ENCODE data around the gene SUPV3L1. TPM values are rescaled to one million over a fixed set of nuclear protein-coding genes. Genes with fewer than 3 reads are reported as not detected.
A peak's percentile ranks its signal among the peaks of the same experiment; 100 is the strongest.
"Not testable (repeated sequence)": the region's sequence is repeated elsewhere in the genome, so short reads cannot be mapped to it uniquely, and the experiment has no call there.

The SUPV3L1 gene
- 29.0 and 38.0 TPM in 2 replicates for total RNA-seq

DNA sequence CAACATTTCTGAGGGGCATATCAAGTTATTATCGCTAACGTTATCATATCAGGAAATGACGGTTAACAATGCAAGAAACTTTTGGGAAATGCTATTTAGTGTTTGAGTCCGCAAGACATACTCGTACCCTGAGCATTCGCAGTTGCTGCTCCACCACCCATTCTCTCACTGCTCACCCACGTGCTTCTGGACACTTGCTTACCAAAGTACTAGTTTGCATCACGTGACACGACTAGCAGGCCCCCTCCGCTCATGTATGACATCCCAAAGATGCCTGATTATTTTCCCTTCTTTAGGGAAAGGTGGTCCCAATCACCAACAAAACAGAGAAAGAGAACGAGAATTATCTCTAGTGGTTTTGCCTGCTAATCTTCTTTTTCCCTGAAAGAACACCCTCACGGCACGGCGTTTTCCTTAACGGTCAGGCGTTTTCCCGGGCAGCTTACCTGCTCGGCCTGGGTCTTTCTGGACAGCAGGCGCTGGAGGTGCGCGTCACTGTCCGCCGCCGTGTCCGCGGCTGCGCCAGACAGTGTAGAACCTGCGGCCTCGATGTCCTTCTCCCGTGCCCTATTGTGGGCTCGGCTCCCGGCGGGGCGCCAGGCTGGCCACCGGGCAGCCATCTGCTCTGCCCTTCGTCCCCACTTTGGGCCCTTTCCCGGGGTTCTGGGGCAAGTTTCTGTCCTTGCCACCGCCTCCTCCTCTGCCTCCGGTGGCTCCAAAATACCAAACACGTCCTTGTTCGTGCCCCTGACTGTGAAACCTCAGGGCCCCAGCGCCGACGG, at the start of gene SUPV3L1:
TSS of gene SUPV3L1 (plus strand) at position 492 of the 782 bp plus-strand sequence. CDS start at position 550, 58 bp downstream.
- TF ChIP-seq, protein P1, sequence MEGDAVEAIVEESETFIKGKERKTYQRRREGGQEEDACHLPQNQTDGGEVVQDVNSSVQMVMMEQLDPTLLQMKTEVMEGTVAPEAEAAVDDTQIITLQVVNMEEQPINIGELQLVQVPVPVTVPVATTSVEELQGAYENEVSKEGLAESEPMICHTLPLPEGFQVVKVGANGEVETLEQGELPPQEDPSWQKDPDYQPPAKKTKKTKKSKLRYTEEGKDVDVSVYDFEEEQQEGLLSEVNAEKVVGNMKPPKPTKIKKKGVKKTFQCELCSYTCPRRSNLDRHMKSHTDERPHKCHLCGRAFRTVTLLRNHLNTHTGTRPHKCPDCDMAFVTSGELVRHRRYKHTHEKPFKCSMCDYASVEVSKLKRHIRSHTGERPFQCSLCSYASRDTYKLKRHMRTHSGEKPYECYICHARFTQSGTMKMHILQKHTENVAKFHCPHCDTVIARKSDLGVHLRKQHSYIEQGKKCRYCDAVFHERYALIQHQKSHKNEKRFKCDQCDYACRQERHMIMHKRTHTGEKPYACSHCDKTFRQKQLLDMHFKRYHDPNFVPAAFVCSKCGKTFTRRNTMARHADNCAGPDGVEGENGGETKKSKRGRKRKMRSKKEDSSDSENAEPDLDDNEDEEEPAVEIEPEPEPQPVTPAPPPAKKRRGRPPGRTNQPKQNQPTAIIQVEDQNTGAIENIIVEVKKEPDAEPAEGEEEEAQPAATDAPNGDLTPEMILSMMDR (conservative IDR thresholded peaks at IDR 0.05; ENCODE audit: low read depth, low read length) = no peak
- DNase-seq (ENCODE audit: low read depth) = peak; percentile 96
- H3K4me3 ChIP-seq (ENCODE audit: low read depth, low read length) = peak within 1 kb of the TSS; percentile 87

DNA sequence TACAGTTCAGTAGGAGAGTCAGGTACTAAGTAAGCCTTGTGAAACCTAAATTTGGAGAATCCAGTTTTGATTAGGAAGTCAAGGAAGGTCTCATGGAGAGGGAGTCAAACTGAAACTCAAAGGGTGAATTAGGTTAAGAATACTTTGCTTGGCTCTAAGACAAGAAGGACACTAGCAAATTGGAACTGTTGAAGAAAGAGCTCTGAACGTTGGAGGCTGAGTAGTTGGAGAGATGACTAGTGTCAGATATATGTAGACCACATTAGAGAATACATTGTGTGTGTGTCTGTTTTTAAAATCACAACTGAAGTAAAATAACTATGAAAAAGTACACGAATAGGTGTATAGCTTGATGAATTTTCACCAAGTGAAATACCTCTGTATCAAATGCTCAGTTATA, 49.8 kb upstream of the SUPV3L1 start:
- no peak for DNase-seq (ENCODE audit: low read depth)
- no peak overlapping the region for H3K4me3 ChIP-seq (ENCODE audit: low read depth, low read length)
- TF ChIP-seq, protein P1 (conservative IDR thresholded peaks at IDR 0.05; ENCODE audit: low read depth, low read length) = no peak

DNA sequence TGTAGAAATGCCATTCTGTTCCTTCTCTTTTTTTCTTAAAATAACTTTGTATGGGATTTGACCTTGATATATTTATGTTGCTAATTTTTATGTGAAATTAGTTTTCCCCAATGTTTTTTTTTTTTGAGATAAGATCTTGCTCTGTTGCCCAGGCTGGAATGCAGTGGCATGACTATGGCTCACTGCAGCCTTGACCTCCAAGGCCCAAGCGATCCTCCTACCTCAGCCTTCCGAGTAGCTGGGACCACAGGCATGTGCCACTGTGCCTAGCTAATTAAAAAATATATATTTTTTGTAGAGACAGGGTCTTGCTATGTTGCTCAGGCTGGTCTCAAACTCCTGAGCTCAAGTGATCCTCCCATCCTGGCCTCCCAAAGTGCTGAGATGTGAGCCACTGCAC, 40.1 kb upstream of the SUPV3L1 start:
- TF ChIP-seq, protein P1 (conservative IDR thresholded peaks at IDR 0.05; ENCODE audit: low read depth, low read length) = no peak
- no peak overlapping the region for H3K4me3 ChIP-seq (ENCODE audit: low read depth, low read length)
- DNase-seq (ENCODE audit: low read depth) = no peak

DNA sequence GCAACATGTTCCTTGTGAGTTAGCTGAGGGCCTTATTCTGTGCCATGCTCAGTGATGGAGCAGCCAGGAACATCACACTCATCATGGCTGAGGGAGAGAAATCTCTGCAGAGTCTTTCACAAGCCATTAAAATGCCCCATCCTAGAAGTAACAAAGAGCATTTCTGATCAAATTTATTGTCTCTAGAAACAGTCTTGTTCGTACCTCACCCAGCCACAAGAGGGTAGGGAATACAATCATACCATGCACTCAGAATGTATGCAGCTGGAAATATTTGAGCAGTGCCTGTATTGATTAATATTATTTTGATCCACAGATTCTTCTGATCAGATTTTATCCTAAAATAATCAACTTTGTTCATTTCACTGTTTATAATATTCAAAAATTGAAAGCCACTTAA, 38.7 kb upstream of the SUPV3L1 start:
- TF ChIP-seq, protein P1 (conservative IDR thresholded peaks at IDR 0.05; ENCODE audit: low read depth, low read length) = peak; percentile 17
- no peak overlapping the region for H3K4me3 ChIP-seq (ENCODE audit: low read depth, low read length)
- no peak for DNase-seq (ENCODE audit: low read depth)

DNA sequence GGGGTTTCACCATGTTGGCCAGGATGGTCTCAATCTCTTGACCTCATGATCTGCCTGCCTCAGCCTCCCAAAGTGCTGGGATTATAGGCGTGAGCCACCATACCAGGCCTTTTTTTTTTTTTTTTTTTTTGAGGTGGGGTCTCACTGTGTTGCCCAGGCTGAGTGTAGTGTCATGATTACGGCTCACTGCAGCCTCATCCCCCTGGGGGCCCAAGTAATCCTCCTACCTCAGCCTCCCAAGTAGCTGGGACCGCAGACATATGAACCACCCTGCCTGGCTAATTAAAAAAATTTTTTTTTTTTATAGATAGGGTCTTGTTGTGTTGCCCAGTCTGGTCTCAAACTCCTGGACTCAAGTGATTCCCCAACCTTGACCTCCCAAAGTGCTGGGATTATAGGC, 38.0 kb upstream of the SUPV3L1 start:
- DNase-seq (ENCODE audit: low read depth); H3K4me3 ChIP-seq (ENCODE audit: low read depth, low read length): not testable (repeated sequence)

DNA sequence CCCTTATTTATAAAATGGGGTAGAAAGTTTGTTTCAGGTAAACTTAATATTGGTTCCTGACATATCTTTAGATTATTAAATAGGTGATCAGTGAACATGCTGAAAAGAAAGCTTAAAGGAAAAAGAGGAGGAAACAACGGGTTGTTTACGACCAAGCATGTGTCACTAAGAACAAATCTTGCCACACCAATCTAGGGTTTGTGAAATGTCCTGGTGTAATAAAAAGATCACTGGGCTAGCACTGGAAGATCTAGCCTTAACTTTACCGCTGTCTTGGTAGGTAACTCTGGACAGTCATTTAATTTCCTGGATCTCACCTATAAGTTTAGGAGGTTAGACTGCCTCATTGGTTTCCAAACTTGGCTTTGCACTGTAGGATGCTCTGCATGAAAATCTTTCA, 37.1 kb upstream of the SUPV3L1 start:
- DNase-seq (ENCODE audit: low read depth) = no peak
- TF ChIP-seq, protein P1 (conservative IDR thresholded peaks at IDR 0.05; ENCODE audit: low read depth, low read length) = no peak
- no peak overlapping the region for H3K4me3 ChIP-seq (ENCODE audit: low read depth, low read length)

DNA sequence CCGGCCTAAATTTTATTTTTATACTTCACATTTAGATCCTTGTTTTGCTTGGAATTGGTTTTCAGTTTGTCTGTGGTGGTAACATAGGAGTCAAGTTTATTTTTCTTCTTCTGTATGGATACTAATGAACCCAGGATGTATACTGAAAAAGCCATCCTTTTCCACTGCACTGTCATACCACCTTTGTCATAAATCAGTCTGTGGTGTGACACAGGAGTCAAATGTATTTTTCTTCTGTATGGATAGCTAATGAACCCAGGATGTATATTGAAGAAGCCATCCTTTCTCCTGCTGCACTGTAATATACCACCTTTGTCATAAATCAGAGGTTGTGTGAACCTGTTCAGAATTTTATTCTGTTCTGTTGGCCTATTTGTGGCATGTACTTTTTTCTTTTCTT, 34.7 kb upstream of the SUPV3L1 start:
- H3K4me3 ChIP-seq (ENCODE audit: low read depth, low read length) = no peak overlapping the region
- DNase-seq (ENCODE audit: low read depth) = no peak
- TF ChIP-seq, protein P1 (conservative IDR thresholded peaks at IDR 0.05; ENCODE audit: low read depth, low read length) = no peak
